Endothelial cell of umbilical vein (primary cell): ENCODE measurements around the gene MYRFL. TPM values are rescaled to one million over a fixed set of nuclear protein-coding genes. Genes with fewer than 3 reads are reported as not detected.

Experiments used
- BruUV-seq: library from RNA; stranded (reverse); fragments of 400-500 nt; replicated peaks from 2 replicates; lab custom pipeline; 2021; lab: Mats Ljungman, UMichigan
- CTCF ChIA-PET: fragments of 300-600, 350-600 bp; sonication (Branson Sonifier 250); formaldehyde crosslinking; loops from one replicate; lab custom pipeline; 2021; ENCODE audit warnings: antibody characterized with exemption, inconsistent platforms; lab: Charles Lee
- POLR2A ChIA-PET: fragments of 300-600, 350-600 bp; sonication (Branson Sonifier 250); formaldehyde crosslinking; loops from one replicate; lab custom pipeline; 2021; ENCODE audit warnings: antibody characterized with exemption, inconsistent platforms; lab: Charles Lee
- DNase-seq: peaks from one replicate; pipeline ENCODE4 v3.0.0-alpha.2; 2011; ENCODE audit warnings: low read depth, low spot score
- FAIRE-seq: peaks from 2 replicates; lab custom pipeline; 2011; peaks lifted over from hg19 to GRCh38; lab: Jason Lieb, UNC
- H2AFZ ChIP-seq: 2 replicates; pipeline ENCODE4 v1.6.0; 2012; ENCODE audit warnings: low read depth, low read length, control low read depth, inconsistent platforms
- H3K27ac ChIP-seq: 2 replicates; pipeline ENCODE4 v1.5.1; 2011; ENCODE audit warnings: low read depth, mild to moderate bottlenecking, control low read depth, low read length, moderate library complexity; ENCODE audit not compliant: insufficient read depth
- H3K27me3 ChIP-seq, 2 experiments: 2 replicates each; pipeline versions ENCODE4 v1.6.0 to v1.6.1; 2011; ENCODE audit warnings: low read length in 2 of 2, mixed read lengths in 1 of 2; ENCODE audit not compliant: control insufficient read depth in 2 of 2, insufficient read depth in 2 of 2
- H3K36me3 ChIP-seq, 2 experiments: 2 replicates in 1 of 2; 3 replicates in 1 of 2; pipeline ENCODE4 v1.5.1; 2011; ENCODE audit warnings: low read length in 2 of 2, mild to moderate bottlenecking in 1 of 2, moderate library complexity in 1 of 2; ENCODE audit not compliant: control insufficient read depth in 2 of 2, insufficient read depth in 2 of 2; ENCODE audit errors: extremely low read depth in 1 of 2
- H3K4me1 ChIP-seq: 3 replicates; pipeline ENCODE4 v1.5.1; 2011; ENCODE audit warnings: mild to moderate bottlenecking, low read length; ENCODE audit not compliant: control insufficient read depth, insufficient read depth; ENCODE audit errors: extremely low read depth
- H3K4me2 ChIP-seq: 2 replicates; pipeline ENCODE4 v1.6.1; 2011; ENCODE audit warnings: low read length, control low read depth, mixed read lengths; ENCODE audit not compliant: insufficient read depth
- H3K4me3 ChIP-seq, 3 experiments: fragments of 200-600 bp in 1 of 3; sonication (generic), shearing (Covaris generic) in 1 of 3; replicated peaks in 1 of 3; 2 replicates each; pipeline ENCODE4 v1.5.1; 2011 to 2016; ENCODE audit warnings: control low read depth in 3 of 3, low read length in 3 of 3, mild to moderate bottlenecking in 2 of 3, inconsistent platforms in 1 of 3, low read depth in 1 of 3, moderate library complexity in 1 of 3; ENCODE audit not compliant: insufficient read depth in 1 of 3
- H3K79me2 ChIP-seq: 2 replicates; pipeline ENCODE4 v1.6.0; 2012; ENCODE audit warnings: low read length, inconsistent platforms; ENCODE audit not compliant: control insufficient read depth, insufficient read depth
- H3K9ac ChIP-seq: replicated peaks from 2 replicates; pipeline ENCODE3; 2011; ENCODE audit warnings: low read length, control low read depth; ENCODE audit not compliant: insufficient read depth; ENCODE audit errors: extremely low read depth
- H3K9me1 ChIP-seq: replicated peaks from 3 replicates; pipeline ENCODE4 v1.6.0; 2011; ENCODE audit warnings: mild to moderate bottlenecking, low read length; ENCODE audit not compliant: control insufficient read depth, insufficient read depth; ENCODE audit errors: extremely low read depth
- H3K9me3 ChIP-seq: replicated peaks from 2 replicates; pipeline ENCODE4 v1.5.1; 2012; ENCODE audit warnings: low read length, inconsistent platforms; ENCODE audit not compliant: control insufficient read depth, insufficient read depth
- H4K20me1 ChIP-seq: replicated peaks from 2 replicates; pipeline ENCODE3; 2011; ENCODE audit warnings: mild to moderate bottlenecking, low read length; ENCODE audit not compliant: control insufficient read depth, insufficient read depth; ENCODE audit errors: extremely low read depth
- CTCF ChIP-seq, 2 donors: IDR thresholded peaks; 1 replicate in 1 of 2; 2 replicates in 1 of 2; pipeline ENCODE4 v1.5.1; 2011; ENCODE audit warnings: low read length in 2 of 2, mild to moderate bottlenecking in 2 of 2, moderate library complexity in 2 of 2, control low read depth in 1 of 2, inconsistent platforms in 1 of 2, low read depth in 1 of 2; ENCODE audit not compliant: insufficient read depth in 1 of 2; ENCODE audit errors: extremely low read depth in 1 of 2
- EZH2 ChIP-seq: IDR thresholded peaks from 2 replicates; pipeline ENCODE4 v1.6.1; 2012; ENCODE audit warnings: borderline replicate concordance, low read depth, mild to moderate bottlenecking, moderate library complexity, low read length, inconsistent platforms; ENCODE audit not compliant: severe bottlenecking
- FOS ChIP-seq: IDR thresholded peaks from 2 replicates; pipeline ENCODE4 v1.6.1; 2011; ENCODE audit warnings: mild to moderate bottlenecking, low read length, moderate library complexity, borderline replicate concordance; ENCODE audit not compliant: insufficient read depth
- GATA2 ChIP-seq: IDR thresholded peaks from 2 replicates; pipeline ENCODE4 v1.7.0; 2011; ENCODE audit warnings: low read depth, mild to moderate bottlenecking, moderate library complexity, mixed read lengths, low read length; ENCODE audit not compliant: insufficient read length, insufficient read depth
- JUN ChIP-seq: IDR thresholded peaks from 2 replicates; pipeline ENCODE4 v1.6.1; 2011; ENCODE audit warnings: borderline replicate concordance, low read depth; ENCODE audit not compliant: insufficient read length, insufficient read depth
- MAX ChIP-seq: IDR thresholded peaks from 2 replicates; pipeline ENCODE4 v1.6.1; 2011; ENCODE audit not compliant: insufficient read depth, insufficient read length
- MYC ChIP-seq: IDR thresholded peaks from one replicate; pipeline ENCODE4 v1.6.1; 2011; ENCODE audit warnings: mild to moderate bottlenecking, low read depth, low read length
- POLR2A ChIP-seq: IDR thresholded peaks from 2 replicates; pipeline ENCODE4 v1.6.1; 2012; ENCODE audit warnings: low read depth, mild to moderate bottlenecking, control low read depth, low read length
- POLR2AphosphoS5 ChIP-seq: IDR thresholded peaks from 2 replicates; pipeline ENCODE4 v1.6.1; 2012; ENCODE audit warnings: low read depth, mild to moderate bottlenecking, control low read depth, low read length, moderate library complexity; ENCODE audit not compliant: insufficient read depth
- dilution Hi-C: fragments of 300-500 bp; cut with MboI; formaldehyde crosslinking; loops from one replicate; pipeline ENCODE4 v1.15.0; 2019; ENCODE audit warnings: low sequenced_read_pairs; ENCODE audit not compliant: extremely low pct_ligation_motif_present
- intact Hi-C: fragments of 100-400 bp; cut with micrococcal nuclease; formaldehyde crosslinking; loops from one replicate; pipeline ENCODE4 v1.10.0; 2022
- polyA plus RNA-seq, 4 experiments: library from polyadenylated mRNA; depleted of rRNA in 3 of 4; stranded (reverse) in 3 of 4; unstranded in 1 of 4; fragments of >200 nt; gene quantifications; 2 replicates each; pipeline versions ENCODE4 v1.2.1 to v1.2.3, GENCODE V29; 2011 to 2012; ENCODE audit warnings: missing spikeins in 1 of 4
- total RNA-seq: library from RNA; stranded (reverse); gene quantifications from 2 replicates; pipeline ENCODE4 v1.2.3, GENCODE V29; 2021

The MYRFL gene
- total and polyA plus RNA-seq, 2 donors (not counting 3 experiments of a cell fraction or from before 2014, with no cell fraction given) = not detected

- Histone ChIP-seq H3K27me3 (no peaks in the 10 kb centered on the region), H3K36me3 (no peaks in the 10 kb centered on the region), H3K9me1 (no peaks in the 10 kb centered on the region), H3K79me2 (no peaks in the 10 kb centered on the region), H3K4me2 (no peak overlapping the region), H3K9ac (no peak overlapping the region), H3K4me1 (peaks cover 14% of the 10 kb centered on the region), H4K20me1 (no peaks in the 10 kb centered on the region), H3K9me3 (no peaks in the 10 kb centered on the region), H3K4me3 (no peak overlapping the region), H3K27ac (no peak overlapping the region), H2AFZ (no peak overlapping the region)
- DNase-seq (no peak), FAIRE-seq (peak; percentile 21)
- no TSS peak for BruUV-seq
- intact Hi-C loops = loop anchor here (5.0 to 10.0 kb wide), 4 partner anchors 92 to 1518 kb away; no protein-coding TSS in a partner anchor
- no peak for TF ChIP-seq POLR2AphosphoS5
- TF ChIP-seq POLR2A = no peak
- no peak for TF ChIP-seq FOS
- no peak for TF ChIP-seq EZH2
- TF ChIP-seq MAX = no peak
- no peak for TF ChIP-seq JUN
- no peak for TF ChIP-seq GATA2
- TF ChIP-seq CTCF (IDR thresholded peaks at IDR 0.05; ENCODE audit: extremely low read depth in 1 of 2, insufficient read depth in 1 of 2, low read depth in 1 of 2, low read length in 2 of 2) = no peak
- no peak for TF ChIP-seq MYC
- CTCF ChIA-PET = interaction anchor here (1.3 to 6.3 kb wide), 3 partner anchors 16 to 93 kb away, joined by 3 to 77 read pairs (median 11); no protein-coding TSS in a partner anchor
- POLR2A ChIA-PET = no interaction called here
- dilution Hi-C loops = no loop called here
These were observed 49.6 kb downstream of the MYRFL start for GRCh38 chr12:69874606-69875005.
